GM23338 (cell line): ENCODE data around the gene FEM1B. TPM values are rescaled to one million over a fixed set of nuclear protein-coding genes. Genes with fewer than 3 reads are reported as not detected.

Experiments
- ATAC-seq: fragments of 200-7000 bp; cut with Tn5 transposase; 3 replicates; pipeline ENCODE4 v1.9.1; 2020
- DNase-seq: peaks from one replicate; pipeline ENCODE4 v3.0.0-alpha.2; 2015; ENCODE audit warnings: low spot score
- H2AFZ ChIP-seq: fragments of 200-600 bp; sonication (generic); 2 replicates; pipeline ENCODE4 v1.8.0; 2016; ENCODE audit warnings: antibody characterized with exemption, mild to moderate bottlenecking, moderate library complexity
- H3F3A ChIP-seq: fragments of 200-600 bp; sonication (generic); replicated peaks from 2 replicates; pipeline ENCODE4 v1.8.0; 2017; ENCODE audit warnings: antibody characterized with exemption, mixed run types, low read depth
- H3K27ac ChIP-seq: fragments of 200-600 bp; sonication (generic); 2 replicates; pipeline ENCODE4 v1.6.1; 2016; ENCODE audit warnings: low read depth
- H3K27me3 ChIP-seq: fragments of 200-600 bp; sonication (generic); 2 replicates; pipeline ENCODE4 v1.8.0; 2016; ENCODE audit warnings: mild to moderate bottlenecking, mixed run types, moderate library complexity; ENCODE audit not compliant: insufficient read depth
- H3K36me3 ChIP-seq: fragments of 200-600 bp; sonication (generic); 2 replicates; pipeline ENCODE4 v1.8.0; 2016; ENCODE audit warnings: mild to moderate bottlenecking; ENCODE audit not compliant: insufficient read depth
- H3K4me1 ChIP-seq: fragments of 200-600 bp; sonication (generic); 2 replicates; pipeline ENCODE4 v1.8.0; 2016; ENCODE audit warnings: mild to moderate bottlenecking, moderate library complexity; ENCODE audit not compliant: insufficient read depth
- H3K4me2 ChIP-seq: fragments of 200-600 bp; sonication (generic); 2 replicates; pipeline ENCODE4 v1.7.1; 2017; ENCODE audit warnings: mixed run types
- H3K4me3 ChIP-seq: fragments of 200-600 bp; sonication (generic); 2 replicates; pipeline ENCODE4 v1.6.1; 2016; ENCODE audit warnings: mixed run types
- H3K79me2 ChIP-seq: fragments of 200-600 bp; sonication (generic); replicated peaks from 2 replicates; pipeline ENCODE4 v1.8.0; 2017; ENCODE audit warnings: mild to moderate bottlenecking; ENCODE audit not compliant: insufficient read depth
- H3K9me2 ChIP-seq: fragments of 200-600 bp; sonication (generic); 2 replicates; pipeline ENCODE4 v1.8.0; 2017; ENCODE audit not compliant: insufficient read depth
- H4K20me1 ChIP-seq: fragments of 200-600 bp; sonication (generic); replicated peaks from 2 replicates; pipeline ENCODE4 v1.8.0; 2017; ENCODE audit warnings: mild to moderate bottlenecking; ENCODE audit not compliant: insufficient read depth
- H3K27ac Mint-ChIP-seq: 2 replicates; pipeline ENCODE4 v1.8.0; 2020; ENCODE audit warnings: inconsistent platforms, mild to moderate bottlenecking, moderate library complexity, mixed read lengths
- H3K27me3 Mint-ChIP-seq: 3 replicates; pipeline ENCODE4 v1.8.0; 2022; ENCODE audit warnings: low read depth, mild to moderate bottlenecking, moderate library complexity, mixed read lengths, inconsistent platforms; ENCODE audit not compliant: insufficient read depth, poor library complexity
- H3K36me3 Mint-ChIP-seq: 3 replicates; pipeline ENCODE4 v1.8.0; 2021; ENCODE audit warnings: low read depth, mild to moderate bottlenecking, inconsistent platforms, moderate library complexity, mixed read lengths
- H3K4me1 Mint-ChIP-seq: 3 replicates; pipeline ENCODE4 v1.8.0; 2020; ENCODE audit warnings: mild to moderate bottlenecking, inconsistent platforms, mixed read lengths
- H3K4me3 Mint-ChIP-seq: 3 replicates; pipeline ENCODE4 v1.8.0; 2021; ENCODE audit warnings: moderate library complexity, mild to moderate bottlenecking, inconsistent platforms, mixed read lengths
- H3K9me3 Mint-ChIP-seq: 3 replicates; pipeline ENCODE4 v1.8.0; 2020; ENCODE audit warnings: moderate library complexity, mild to moderate bottlenecking, inconsistent platforms, mixed read lengths
- CREB1 ChIP-seq: fragments of 250-450 bp; sonication (Bioruptor Pico); IDR thresholded peaks from 2 replicates; pipeline ENCODE4 v1.5.0; 2020; ENCODE audit warnings: low read depth, mild to moderate bottlenecking, moderate library complexity
- ETS1 ChIP-seq: IDR thresholded peaks from 2 replicates; pipeline ENCODE4 v1.6.1; 2016; ENCODE audit warnings: antibody characterized with exemption
- EZH2 ChIP-seq: fragments of 200-600 bp; sonication (generic); IDR thresholded peaks from one replicate; pipeline ENCODE4 v1.8.0; 2017; ENCODE audit warnings: antibody characterized with exemption, mild to moderate bottlenecking, low read depth; ENCODE audit not compliant: unreplicated experiment
- EZH2phosphoT487 ChIP-seq: fragments of 200-600 bp; sonication (generic); IDR thresholded peaks from one replicate; pipeline ENCODE4 v1.8.1; 2018; ENCODE audit warnings: antibody characterized with exemption; ENCODE audit not compliant: unreplicated experiment
- JUNB ChIP-seq: IDR thresholded peaks from one replicate; pipeline ENCODE4 v1.6.1; 2016; ENCODE audit warnings: antibody characterized with exemption; ENCODE audit not compliant: unreplicated experiment
- NANOG ChIP-seq: IDR thresholded peaks from 2 replicates; pipeline ENCODE4 v1.6.1; 2016; ENCODE audit warnings: antibody characterized with exemption, borderline replicate concordance
- REST ChIP-seq: IDR thresholded peaks from one replicate; pipeline ENCODE4 v1.6.1; 2018; ENCODE audit warnings: antibody characterized with exemption; ENCODE audit not compliant: unreplicated experiment
- polyA plus RNA-seq: library from polyadenylated mRNA; unstranded; fragments of >200 nt; fragmentation: Nextera tagmentation; extraction: Ambion mirVana; gene quantifications from 2 replicates; pipeline ENCODE4 v1.2.1, GENCODE V29; 2016
- total RNA-seq: library from RNA; depleted of rRNA; stranded (reverse); fragments of >200 nt; shearing (Covaris generic); gene quantifications from 2 replicates; pipeline ENCODE4 v1.2.3, GENCODE V29; 2014

The FEM1B gene
- total and polyA plus RNA-seq, 2 experiments from 2014 or later: 13.0 to 82.0 TPM

- Mint-ChIP-seq H3K9me3 (no peaks in the 10 kb centered on the region), H3K4me1 (peaks cover 21% of the 10 kb centered on the region), H3K36me3 (no peaks in the 10 kb centered on the region), H3K27ac (no peak overlapping the region), H3K27me3 (peaks cover 7% of the 10 kb centered on the region), H3K4me3 (no peak overlapping the region)
- ATAC-seq (no peak), DNase-seq (no peak)
- H3K4me2 ChIP-seq: no peak overlapping the region
- H3F3A ChIP-seq: 0 out of 2 replicates have a peak, but pooled peaks cover 4% of the 10 kb centered on the region
- H3K4me1 ChIP-seq: peaks cover 18% of the 10 kb centered on the region
- no peaks in the 10 kb centered on the region for H3K36me3 ChIP-seq
- H3K27ac ChIP-seq: no peak overlapping the region
- no peak overlapping the region for H2AFZ ChIP-seq
- H3K9me2 ChIP-seq: no peaks in the 10 kb centered on the region
- no peak for TF ChIP-seq JUNB
- no peak for TF ChIP-seq ETS1
- no peak for TF ChIP-seq REST
- H4K20me1 ChIP-seq: no peaks in the 10 kb centered on the region
- H3K79me2 ChIP-seq: no peaks in the 10 kb centered on the region
- no peak overlapping the region for H3K4me3 ChIP-seq
- H3K27me3 ChIP-seq: no peaks in the 10 kb centered on the region
Measured at GRCh38 chr15:68319997-68320396, 42.5 kb downstream of the FEM1B start.

GRCh38 chr15:68321229-68321628, 43.7 kb downstream of the FEM1B start:
- Histone ChIP-seq H3K4me3 (no peak overlapping the region), H3K27me3 (no peaks in the 10 kb centered on the region), H3F3A (0 out of 2 replicates have a peak, but pooled peaks cover 1% of the 10 kb centered on the region), H3K4me1 (peaks cover 6% of the 10 kb centered on the region; the same call in 1 of the 2 replicates), H2AFZ (no peak overlapping the region), H3K9me2 (no peaks in the 10 kb centered on the region), H3K27ac (no peak overlapping the region), H3K36me3 (no peaks in the 10 kb centered on the region), H3K79me2 (no peaks in the 10 kb centered on the region), H4K20me1 (no peaks in the 10 kb centered on the region), H3K4me2 (no peak overlapping the region)
- Mint-ChIP-seq H3K4me3 (no peak overlapping the region), H3K36me3 (no peaks in the 10 kb centered on the region), H3K27me3 (peaks cover 4% of the 10 kb centered on the region), H3K9me3 (no peaks in the 10 kb centered on the region), H3K27ac (no peak overlapping the region), H3K4me1 (peaks cover 9% of the 10 kb centered on the region)
- DNase-seq (no peak), ATAC-seq (no peak)
- TF ChIP-seq JUNB: no peak
- no peak for TF ChIP-seq EZH2phosphoT487
- TF ChIP-seq EZH2: no peak
- no peak for TF ChIP-seq ETS1
- no peak for TF ChIP-seq CREB1 (CRISPR knock-in tag)
- no peak for TF ChIP-seq NANOG
- no peak for TF ChIP-seq REST
